Measurements from ENCODE around the gene AXIN2.

Gene AXIN2

GRCh38 chr17:65593092-65593854 lies 31.8 kb upstream of the AXIN2 start:
- H3K9me3 ChIP-seq (ENCODE audit: control insufficient read depth in 1 of 2, low read length in 2 of 2) = no peaks in the 10 kb centered on the region
- peaks cover 0 to 8% of the 10 kb centered on the region in 2 donors for H3K4me1 ChIP-seq (ENCODE audit: control insufficient read depth in 1 of 2, insufficient read depth in 2 of 2, low read length in 2 of 2)
- no peaks in the 10 kb centered on the region for H3K36me3 ChIP-seq (ENCODE audit: control insufficient read depth in 1 of 2, insufficient read depth in 2 of 2, low read length in 2 of 2)
- no peak overlapping the region for H3K27ac ChIP-seq (ENCODE audit: low read length)
- H3K27me3 ChIP-seq (ENCODE audit: low read depth, low read length) = no peaks in the 10 kb centered on the region
- H3K4me3 ChIP-seq (ENCODE audit: low read depth in 1 of 2, low read length in 2 of 2) = no peak overlapping the region

- H3K36me3 ChIP-seq (ENCODE audit: control insufficient read depth in 1 of 2, insufficient read depth in 2 of 2, low read length in 2 of 2) = no peaks in the 10 kb centered on the region
- H3K4me3 ChIP-seq (ENCODE audit: low read depth in 1 of 2, low read length in 2 of 2) = no peak overlapping the region
- no peaks in the 10 kb centered on the region for H3K9me3 ChIP-seq (ENCODE audit: control insufficient read depth in 1 of 2, low read length in 2 of 2)
- no peaks in the 10 kb centered on the region for H3K27me3 ChIP-seq (ENCODE audit: low read depth, low read length)
- no peak overlapping the region for H3K27ac ChIP-seq (ENCODE audit: low read length)
- peaks cover 0 to 8% of the 10 kb centered on the region in 2 donors for H3K4me1 ChIP-seq (ENCODE audit: control insufficient read depth in 1 of 2, insufficient read depth in 2 of 2, low read length in 2 of 2)
Measured at GRCh38 chr17:65592125-65592965, 30.9 kb upstream of the AXIN2 start.

GRCh38 chr17:65589321-65589720 lies 27.9 kb upstream of the AXIN2 start:
- no peak overlapping the region for H3K4me3 ChIP-seq (ENCODE audit: low read depth in 1 of 2, low read length in 2 of 2)
- no peaks in the 10 kb centered on the region for H3K27me3 ChIP-seq (ENCODE audit: low read depth, low read length)
- H3K27ac ChIP-seq (ENCODE audit: low read length) = no peak overlapping the region
- no peaks in the 10 kb centered on the region for H3K36me3 ChIP-seq (ENCODE audit: control insufficient read depth in 1 of 2, insufficient read depth in 2 of 2, low read length in 2 of 2)
- no peaks in the 10 kb centered on the region for H3K9me3 ChIP-seq (ENCODE audit: control insufficient read depth in 1 of 2, low read length in 2 of 2)
- peaks cover 0 to 3% of the 10 kb centered on the region in 2 donors for H3K4me1 ChIP-seq (ENCODE audit: control insufficient read depth in 1 of 2, insufficient read depth in 2 of 2, low read length in 2 of 2)

GRCh38 chr17:65588181-65588808 lies 26.8 kb upstream of the AXIN2 start:
- Histone ChIP-seq H3K4me3 (ENCODE audit: low read depth in 1 of 2, low read length in 2 of 2) (no peak overlapping the region), H3K27me3 (ENCODE audit: low read depth, low read length) (no peaks in the 10 kb centered on the region), H3K27ac (ENCODE audit: low read length) (no peak overlapping the region), H3K9me3 (ENCODE audit: control insufficient read depth in 1 of 2, low read length in 2 of 2) (no peaks in the 10 kb centered on the region), H3K4me1 (ENCODE audit: control insufficient read depth in 1 of 2, insufficient read depth in 2 of 2, low read length in 2 of 2) (peaks cover 0 to 5% of the 10 kb centered on the region in 2 donors), H3K36me3 (ENCODE audit: control insufficient read depth in 1 of 2, insufficient read depth in 2 of 2, low read length in 2 of 2) (no peaks in the 10 kb centered on the region)

- Histone ChIP-seq H3K27me3 (ENCODE audit: low read depth, low read length) (no peaks in the 10 kb centered on the region), H3K27ac (ENCODE audit: low read length) (no peak overlapping the region), H3K4me3 (ENCODE audit: low read depth in 1 of 2, low read length in 2 of 2) (no peak overlapping the region), H3K36me3 (ENCODE audit: control insufficient read depth in 1 of 2, insufficient read depth in 2 of 2, low read length in 2 of 2) (no peaks in the 10 kb centered on the region), H3K9me3 (ENCODE audit: control insufficient read depth in 1 of 2, low read length in 2 of 2) (no peaks in the 10 kb centered on the region), H3K4me1 (ENCODE audit: control insufficient read depth in 1 of 2, insufficient read depth in 2 of 2, low read length in 2 of 2) (peaks cover 0 to 5% of the 10 kb centered on the region in 2 donors)
Measured at GRCh38 chr17:65587534-65588180, 26.2 kb upstream of the AXIN2 start.

- Histone ChIP-seq H3K27ac (ENCODE audit: low read length) (no peak overlapping the region), H3K9me3 (ENCODE audit: control insufficient read depth in 1 of 2, low read length in 2 of 2) (no peaks in the 10 kb centered on the region), H3K4me3 (ENCODE audit: low read depth in 1 of 2, low read length in 2 of 2) (no peak overlapping the region), H3K4me1 (ENCODE audit: control insufficient read depth in 1 of 2, insufficient read depth in 2 of 2, low read length in 2 of 2) (peaks cover 0 to 5% of the 10 kb centered on the region in 2 donors), H3K27me3 (ENCODE audit: low read depth, low read length) (no peaks in the 10 kb centered on the region), H3K36me3 (ENCODE audit: control insufficient read depth in 1 of 2, insufficient read depth in 2 of 2, low read length in 2 of 2) (no peaks in the 10 kb centered on the region)
Measured at GRCh38 chr17:65586899-65587298, 25.5 kb upstream of the AXIN2 start.

GRCh38 chr17:65584604-65585521 lies 23.4 kb upstream of the AXIN2 start:
- H3K27me3 ChIP-seq (ENCODE audit: low read depth, low read length) = no peaks in the 10 kb centered on the region
- H3K4me1 ChIP-seq (ENCODE audit: control insufficient read depth in 1 of 2, insufficient read depth in 2 of 2, low read length in 2 of 2) = peaks cover 0 to 5% of the 10 kb centered on the region in 2 donors
- H3K9me3 ChIP-seq (ENCODE audit: control insufficient read depth in 1 of 2, low read length in 2 of 2) = no peaks in the 10 kb centered on the region
- no peak overlapping the region for H3K27ac ChIP-seq (ENCODE audit: low read length)
- H3K4me3 ChIP-seq (ENCODE audit: low read depth in 1 of 2, low read length in 2 of 2) = no peak overlapping the region
- no peaks in the 10 kb centered on the region for H3K36me3 ChIP-seq (ENCODE audit: control insufficient read depth in 1 of 2, insufficient read depth in 2 of 2, low read length in 2 of 2)

GRCh38 chr17:65583921-65584603 lies 22.6 kb upstream of the AXIN2 start:
- no peaks in the 10 kb centered on the region for H3K9me3 ChIP-seq (ENCODE audit: control insufficient read depth in 1 of 2, low read length in 2 of 2)
- no peaks in the 10 kb centered on the region for H3K27me3 ChIP-seq (ENCODE audit: low read depth, low read length)
- H3K36me3 ChIP-seq (ENCODE audit: control insufficient read depth in 1 of 2, insufficient read depth in 2 of 2, low read length in 2 of 2) = no peaks in the 10 kb centered on the region
- no peak overlapping the region for H3K27ac ChIP-seq (ENCODE audit: low read length)
- no peak overlapping the region for H3K4me3 ChIP-seq (ENCODE audit: low read depth in 1 of 2, low read length in 2 of 2)
- H3K4me1 ChIP-seq (ENCODE audit: control insufficient read depth in 1 of 2, insufficient read depth in 2 of 2, low read length in 2 of 2) = peaks cover 0 to 5% of the 10 kb centered on the region in 2 donors

- Histone ChIP-seq H3K4me1 (ENCODE audit: control insufficient read depth in 1 of 2, insufficient read depth in 2 of 2, low read length in 2 of 2) (no peaks in the 10 kb centered on the region), H3K27ac (ENCODE audit: low read length) (no peak overlapping the region), H3K9me3 (ENCODE audit: control insufficient read depth in 1 of 2, low read length in 2 of 2) (no peaks in the 10 kb centered on the region), H3K27me3 (ENCODE audit: low read depth, low read length) (no peaks in the 10 kb centered on the region), H3K4me3 (ENCODE audit: low read depth in 1 of 2, low read length in 2 of 2) (no peak overlapping the region), H3K36me3 (ENCODE audit: control insufficient read depth in 1 of 2, insufficient read depth in 2 of 2, low read length in 2 of 2) (no peaks in the 10 kb centered on the region)
Measured at GRCh38 chr17:65576939-65577338, 15.5 kb upstream of the AXIN2 start.

- no peak overlapping the region for H3K27ac ChIP-seq (ENCODE audit: low read length)
- H3K4me1 ChIP-seq (ENCODE audit: control insufficient read depth in 1 of 2, insufficient read depth in 2 of 2, low read length in 2 of 2) = no peaks in the 10 kb centered on the region
- no peaks in the 10 kb centered on the region for H3K27me3 ChIP-seq (ENCODE audit: low read depth, low read length)
- H3K36me3 ChIP-seq (ENCODE audit: control insufficient read depth in 1 of 2, insufficient read depth in 2 of 2, low read length in 2 of 2) = no peaks in the 10 kb centered on the region
- no peak overlapping the region for H3K4me3 ChIP-seq (ENCODE audit: low read depth in 1 of 2, low read length in 2 of 2)
- no peaks in the 10 kb centered on the region for H3K9me3 ChIP-seq (ENCODE audit: control insufficient read depth in 1 of 2, low read length in 2 of 2)
Measured at GRCh38 chr17:65573282-65573602, 11.8 kb upstream of the AXIN2 start.
